HG03565 (cell line): ENCODE data around the gene ASPG.

Experiments
- ATAC-seq: cut with Tn5 transposase; IDR thresholded peaks from one replicate; pipeline ENCODE4 v1.9.1; 2021; ENCODE audit warnings: mild to moderate bottlenecking, moderate library complexity; ENCODE audit not compliant: unreplicated experiment

The ASPG gene

DNA sequence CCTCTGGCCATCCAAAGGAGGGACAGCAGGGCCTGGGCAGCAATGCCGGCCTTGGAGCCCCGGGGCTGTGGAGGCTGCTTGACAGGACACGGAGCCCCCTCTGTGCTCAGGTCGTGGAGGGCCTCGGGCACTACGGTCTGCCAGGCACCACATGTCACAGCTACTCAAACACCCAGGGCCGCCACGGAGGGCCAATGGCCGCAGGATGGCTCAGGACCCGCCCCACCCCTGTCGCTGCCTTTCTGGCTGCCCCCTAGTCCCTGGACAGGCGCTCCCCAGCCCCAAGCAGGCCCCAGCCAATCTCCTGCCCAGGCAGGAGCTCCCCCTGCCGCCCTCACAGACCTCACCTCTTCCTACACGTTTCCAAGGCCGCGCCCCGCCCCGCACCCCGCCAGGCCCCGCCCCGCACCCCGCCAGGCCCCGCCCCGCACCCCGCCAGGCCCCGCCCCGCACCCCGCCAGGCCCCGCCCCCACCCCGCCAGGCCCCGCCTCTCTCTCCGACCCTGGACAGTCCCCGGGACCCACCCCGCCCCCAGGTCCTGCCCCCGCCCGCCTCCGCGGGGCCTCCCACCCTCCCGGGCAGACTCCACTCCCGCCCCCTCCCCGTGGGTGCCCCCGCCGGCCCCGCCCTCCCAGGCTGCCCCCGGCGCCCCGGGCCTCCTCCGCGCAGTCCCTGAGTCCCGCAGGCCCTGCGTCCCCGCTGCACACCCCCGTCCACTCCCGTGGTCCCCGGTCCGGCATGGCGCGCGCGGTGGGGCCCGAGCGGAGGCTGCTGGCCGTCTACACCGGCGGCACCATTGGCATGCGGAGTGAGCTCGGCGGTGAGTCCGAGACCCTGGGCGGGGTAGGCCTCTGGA lies at the start of gene ASPG:
Gene ASPG (plus strand): TSS at position 669 of the 857 bp plus-strand sequence. CDS start 71 bp downstream, at position 740.
- no peak for ATAC-seq

DNA sequence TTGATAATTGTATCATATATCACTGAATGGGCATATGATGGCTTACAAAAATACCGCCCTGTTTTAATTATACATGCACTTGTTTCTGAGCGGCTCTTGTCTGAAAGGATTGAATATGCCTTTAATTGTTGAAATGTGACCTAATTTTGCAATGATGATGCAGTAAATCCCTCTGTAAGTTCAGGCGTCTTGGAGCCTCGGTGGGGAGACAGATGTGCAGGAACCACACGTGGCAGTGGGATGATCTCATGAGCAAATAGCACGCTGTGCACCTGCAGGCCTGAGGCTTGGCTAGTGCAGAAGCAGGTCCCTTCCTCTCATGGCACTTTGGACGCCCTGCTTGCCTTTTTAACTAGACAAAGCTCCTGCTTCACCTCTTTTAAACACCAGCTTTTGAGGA lies 49.3 kb upstream of the ASPG start:
- no peak for ATAC-seq

DNA sequence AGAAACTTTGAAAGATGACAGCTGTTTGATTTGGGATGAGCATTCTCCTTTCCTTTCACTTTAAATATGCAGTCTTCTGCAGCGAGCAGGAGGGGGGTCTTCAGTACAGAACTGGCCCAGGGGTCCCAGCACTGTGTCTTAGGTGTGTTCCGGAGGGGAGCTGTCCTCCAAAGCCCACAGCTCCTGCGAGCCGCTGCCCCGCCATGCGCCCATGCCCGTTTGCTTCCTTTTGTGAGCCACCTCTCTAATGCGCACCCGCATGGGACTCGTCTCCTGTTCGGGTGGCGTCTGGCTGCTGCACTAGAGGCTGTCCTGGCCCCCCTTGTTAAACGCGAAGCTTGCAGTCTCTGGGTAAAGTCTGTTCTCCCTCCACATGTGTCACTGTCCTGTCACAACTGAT lies 48.4 kb upstream of the ASPG start:
- ATAC-seq: no peak

DNA sequence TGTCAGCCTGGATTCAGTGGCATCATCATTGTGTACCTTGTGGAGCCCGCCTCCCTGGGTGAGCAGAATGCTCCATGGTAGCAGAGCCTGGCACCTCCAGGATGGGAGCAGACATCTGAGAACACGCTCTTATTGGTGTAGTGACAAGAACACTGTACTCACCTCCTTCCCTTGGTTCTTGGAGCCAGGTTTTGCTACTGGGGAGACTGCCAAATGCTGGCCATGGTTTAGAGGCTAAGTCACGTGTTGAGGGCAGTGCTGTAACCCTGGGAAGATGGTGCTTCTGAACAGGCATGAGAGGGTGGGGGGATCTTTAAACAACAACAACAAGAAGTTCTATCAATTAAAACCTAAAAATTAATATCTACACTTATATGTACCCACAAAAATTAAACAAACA lies 47.6 kb upstream of the ASPG start:
- no peak for ATAC-seq

DNA sequence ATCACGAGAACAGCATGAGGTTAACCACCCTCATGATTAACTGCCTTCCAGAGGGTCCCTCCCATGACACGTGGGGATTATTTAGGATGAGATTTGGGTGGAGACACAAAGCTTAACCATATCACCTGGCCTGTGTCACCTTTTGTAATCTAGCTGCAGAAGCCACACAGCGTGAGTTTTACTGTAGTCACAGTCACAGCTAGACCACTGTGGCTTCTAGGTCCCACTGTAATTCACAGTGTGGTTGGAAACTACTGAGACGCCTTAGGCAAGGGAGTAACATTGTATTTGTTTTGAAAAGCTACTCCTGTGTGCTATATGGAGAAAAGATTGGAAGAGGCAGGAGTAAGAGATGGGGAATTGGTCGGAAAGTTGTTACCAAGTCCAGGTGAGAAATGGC lies 46.3 kb upstream of the ASPG start:
- ATAC-seq: no peak

DNA sequence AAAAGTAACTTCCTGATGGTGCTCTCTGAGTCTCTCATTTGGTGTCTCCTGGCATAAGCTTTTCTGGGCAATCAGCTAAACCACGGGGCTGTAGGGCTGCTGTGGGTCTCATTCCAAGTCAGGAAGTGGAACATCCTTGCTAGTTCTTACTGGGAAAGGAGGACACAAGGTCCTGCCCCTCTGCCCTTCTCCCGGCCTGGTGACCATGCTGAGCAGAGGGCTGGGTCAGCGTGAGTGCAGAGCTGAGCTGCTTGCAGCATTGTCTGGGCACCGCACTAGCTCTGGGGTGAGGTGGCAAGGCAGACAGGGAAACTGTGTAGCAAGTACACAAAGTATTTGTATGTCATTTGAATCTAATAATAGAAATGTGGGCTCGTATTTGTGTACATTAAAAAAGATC lies 45.0 kb upstream of the ASPG start:
- ATAC-seq: no peak

DNA sequence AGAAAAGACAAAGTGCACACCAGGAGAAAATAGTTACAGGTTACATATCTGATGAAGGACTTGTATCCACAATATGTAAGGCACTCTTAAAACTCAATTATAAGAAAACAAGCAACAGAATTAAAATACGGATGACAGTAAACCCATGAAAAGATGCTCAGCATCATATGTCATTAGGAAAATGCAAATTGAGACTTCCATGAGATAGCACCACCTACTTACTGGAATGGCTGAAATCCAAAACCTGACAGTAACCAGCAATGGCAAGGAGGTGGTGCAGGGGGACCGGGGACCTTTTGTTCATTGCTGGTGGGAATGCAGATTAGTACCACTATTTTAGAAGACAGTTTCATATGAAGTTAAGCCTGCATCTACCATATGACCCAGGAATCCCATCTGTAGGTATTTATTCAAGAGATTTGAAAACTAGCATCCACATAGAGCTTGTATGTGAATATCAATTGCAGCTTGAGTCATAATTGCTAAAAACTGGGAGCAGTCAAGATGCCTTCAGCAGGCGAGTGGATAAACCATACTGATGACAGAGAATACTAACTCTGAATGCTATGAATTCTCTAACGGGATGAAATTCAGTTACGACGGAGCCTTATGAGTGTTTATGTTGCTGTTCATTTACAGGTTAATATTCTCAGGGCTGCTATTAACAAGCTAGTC lies 43.9 kb upstream of the ASPG start:
- ATAC-seq: no peak

DNA sequence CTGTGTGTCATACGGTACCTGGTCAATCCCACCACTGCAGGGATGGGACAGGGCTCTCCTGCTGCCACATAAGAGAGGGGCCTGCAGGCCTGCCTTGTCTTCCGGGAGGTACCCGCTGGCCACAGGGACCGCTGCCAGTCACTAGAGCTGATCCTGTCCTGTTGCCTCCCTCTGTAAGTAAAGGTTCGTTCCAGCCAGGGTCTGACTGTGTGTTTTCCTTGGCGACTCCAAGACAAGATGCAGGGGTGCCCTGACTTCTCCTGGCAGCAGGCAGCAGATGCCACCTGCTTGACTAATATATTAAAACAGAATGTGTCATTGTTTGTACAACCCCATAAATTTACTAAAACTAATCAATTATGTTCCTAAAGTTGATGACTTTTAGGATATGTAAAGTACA lies 41.5 kb upstream of the ASPG start:
- ATAC-seq: no peak

DNA sequence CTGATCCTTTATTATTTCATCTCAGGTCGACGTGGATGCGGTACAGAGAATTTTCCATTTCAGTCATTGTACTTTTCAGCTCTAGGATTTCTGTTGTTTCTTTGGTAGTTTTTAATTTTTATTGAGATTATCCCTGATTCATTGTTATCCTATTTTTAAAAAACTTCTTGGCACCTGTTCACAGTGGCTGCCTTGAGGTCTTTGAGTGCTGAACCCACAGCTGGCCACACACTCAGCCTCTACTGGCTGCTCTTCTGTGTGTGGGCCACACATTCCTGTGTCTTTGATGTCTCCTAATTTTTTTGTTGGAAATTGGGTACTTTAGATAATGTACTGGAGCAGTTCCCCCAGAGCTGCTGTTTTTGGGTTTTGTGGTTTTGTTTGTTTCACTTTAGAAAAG lies 37.7 kb upstream of the ASPG start:
- no peak for ATAC-seq

DNA sequence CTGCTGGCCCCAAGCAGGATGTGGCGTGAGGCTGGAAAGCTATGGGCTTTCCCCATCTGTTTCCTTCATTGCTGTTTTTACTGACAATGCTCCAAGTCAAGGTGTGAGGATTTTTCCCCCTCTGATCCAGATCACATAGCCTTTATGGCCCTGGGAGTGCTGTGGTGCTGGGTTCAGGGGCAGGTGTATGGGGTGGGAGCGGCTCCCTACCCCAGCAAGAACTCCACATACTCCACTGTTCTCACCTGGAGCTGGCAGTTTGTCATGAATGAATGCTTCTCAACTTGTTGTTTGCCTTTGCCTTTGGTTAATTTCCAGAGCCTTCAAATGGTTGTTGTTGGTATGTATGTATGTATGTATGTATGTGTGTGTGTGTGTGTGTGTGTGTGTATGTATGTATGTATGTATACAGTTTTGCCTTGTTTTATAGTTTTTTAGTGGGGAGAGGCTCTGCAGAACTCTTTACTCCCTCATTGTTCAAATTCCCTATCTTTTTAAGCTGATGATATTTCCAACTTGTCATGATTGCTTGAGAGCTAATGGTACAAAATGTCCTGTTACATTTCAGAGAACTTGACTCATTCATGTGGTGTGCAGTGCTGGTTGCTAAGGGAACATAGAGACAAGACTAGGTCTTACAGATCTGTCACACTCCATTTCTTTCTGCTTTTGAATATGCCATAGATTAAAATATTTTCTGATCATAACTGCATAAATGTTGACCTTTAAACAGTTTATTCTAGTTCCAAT lies 36.6 kb upstream of the ASPG start:
- ATAC-seq: no peak

DNA sequence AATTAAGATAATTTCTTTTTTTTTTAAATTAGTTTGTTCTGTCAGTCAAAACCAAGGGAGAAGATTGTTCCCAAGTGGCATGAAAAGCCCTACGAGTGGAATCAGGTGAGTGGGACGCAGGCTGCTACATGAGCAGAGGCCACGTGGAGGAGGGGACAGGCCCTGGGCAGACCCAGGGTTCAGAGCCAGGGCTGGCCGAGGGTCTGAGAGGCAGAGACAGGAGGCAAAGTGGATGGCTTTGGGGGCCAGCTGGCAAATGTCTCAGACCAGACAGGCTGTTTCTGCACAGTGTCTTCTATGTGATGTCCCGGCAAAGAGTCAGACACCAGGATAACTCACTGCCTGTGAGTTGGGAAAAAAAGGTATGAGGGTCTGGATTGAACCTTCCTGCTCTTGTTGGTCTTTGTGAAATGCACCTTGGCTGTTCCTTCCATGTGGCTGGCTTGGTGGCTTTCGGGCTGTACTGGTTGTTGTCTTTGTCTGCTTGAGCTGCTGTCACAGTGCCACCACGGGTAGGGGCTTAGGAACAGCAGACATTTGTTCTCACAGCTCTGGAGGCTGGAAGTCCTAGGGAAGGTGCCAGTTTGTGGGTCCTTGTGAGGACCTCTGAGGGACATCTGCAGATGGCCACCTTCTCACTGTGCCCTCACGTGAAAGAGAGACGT lies 35.8 kb upstream of the ASPG start:
- ATAC-seq: no peak

DNA sequence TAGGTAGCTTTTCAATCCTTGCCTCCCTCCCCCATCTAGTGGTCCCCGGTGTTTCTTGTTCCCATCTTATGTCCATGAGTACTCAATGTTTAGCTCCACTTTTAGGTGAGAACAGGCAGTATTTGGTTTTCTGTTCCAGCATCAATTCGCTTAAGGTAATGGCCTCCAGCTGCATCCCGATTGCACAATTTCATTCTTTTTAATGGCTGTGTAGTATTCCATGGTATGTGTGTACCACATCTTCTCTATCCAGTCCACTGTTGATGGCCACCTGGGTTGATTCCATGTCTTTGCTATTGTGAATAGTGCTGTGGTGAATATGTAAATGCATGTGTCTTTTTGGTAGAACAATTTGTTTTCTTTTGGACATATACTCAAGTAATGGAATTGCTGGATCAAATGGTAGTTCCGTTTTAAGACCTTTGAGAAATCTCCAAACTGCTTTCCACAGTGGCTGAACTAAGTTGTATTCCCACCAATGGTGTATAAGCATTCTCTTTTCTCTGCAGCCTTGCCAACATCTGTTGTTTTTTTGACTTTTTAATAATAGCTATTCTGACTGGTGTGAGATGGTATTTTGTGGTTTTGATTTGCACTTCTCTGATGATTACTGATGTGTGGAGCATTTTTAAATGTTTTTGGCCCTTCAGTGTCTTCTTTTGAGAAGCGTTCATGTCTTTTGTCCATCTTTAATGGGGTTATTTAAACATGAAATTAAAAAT lies 34.2 kb upstream of the ASPG start:
- no peak for ATAC-seq

DNA sequence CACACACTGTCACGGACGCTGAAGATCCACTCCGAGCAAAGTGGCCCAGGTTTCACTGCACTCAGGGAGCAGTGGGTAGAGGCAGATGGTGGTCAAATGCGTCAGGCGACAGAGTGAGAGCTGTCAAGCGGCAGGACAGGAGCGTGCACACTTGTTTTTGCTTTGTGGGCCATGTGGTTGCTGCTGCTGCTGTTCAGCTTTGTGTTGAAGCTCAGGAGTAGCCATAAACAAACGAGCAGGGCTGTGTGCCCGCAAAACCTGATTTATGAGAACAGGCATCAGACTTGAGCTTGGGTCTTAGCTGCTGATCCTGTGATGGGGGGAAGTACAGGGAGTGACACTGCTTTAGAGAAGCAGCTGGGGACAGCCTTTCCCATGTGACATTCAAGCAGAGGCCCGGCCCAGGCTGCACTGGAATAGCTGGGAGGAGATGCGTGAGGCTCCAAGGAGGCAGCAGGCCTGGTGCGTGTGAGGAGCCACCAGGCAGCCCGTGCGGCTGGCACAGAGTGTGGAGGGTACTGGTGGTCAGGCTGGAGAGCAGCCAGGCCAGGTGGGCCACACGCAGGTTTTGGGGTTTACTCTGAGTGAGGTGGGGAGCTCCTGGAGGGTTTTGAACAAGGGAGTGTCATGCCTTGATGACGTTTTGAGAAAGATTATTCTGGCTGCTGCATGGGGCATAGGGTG lies 31.1 kb upstream of the ASPG start:
- ATAC-seq: no peak

DNA sequence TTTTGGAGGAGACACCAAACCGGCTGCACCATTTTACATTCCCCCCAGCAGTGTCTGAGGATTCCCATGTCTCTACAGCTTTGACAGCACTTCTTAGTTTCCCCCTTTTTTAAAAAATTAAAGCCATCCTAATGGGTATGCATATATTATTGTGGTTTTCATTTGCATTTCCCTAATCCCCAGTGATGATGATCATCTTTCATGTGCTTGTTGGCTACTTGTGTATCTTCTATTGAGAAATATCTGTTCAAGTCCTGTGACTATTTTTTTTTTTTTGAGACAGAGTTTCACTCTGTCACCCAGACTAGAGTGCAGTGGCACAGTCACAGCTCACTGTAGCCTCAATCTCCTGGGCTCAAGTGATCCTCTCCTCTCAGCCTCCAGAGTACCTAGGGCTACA lies 23.2 kb upstream of the ASPG start:
- ATAC-seq: no peak

DNA sequence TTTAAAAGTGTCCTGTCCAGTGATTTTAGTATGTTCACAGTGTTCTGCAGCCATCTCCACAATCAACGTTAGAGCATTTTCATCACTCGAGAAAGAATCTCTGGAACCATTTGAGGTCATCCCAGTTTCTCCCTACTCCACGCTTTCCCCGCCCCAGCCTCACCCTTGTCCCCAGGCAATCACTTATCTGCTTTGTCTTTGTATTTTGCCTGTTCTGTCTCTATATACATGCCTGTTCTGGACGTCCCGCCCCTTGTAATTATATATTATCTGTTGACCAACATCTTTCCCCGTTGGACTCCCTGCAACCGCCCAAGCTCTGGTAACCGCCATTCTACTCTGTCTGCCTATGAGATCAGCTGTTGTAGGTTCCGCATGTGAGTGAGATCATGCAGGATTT lies 21.5 kb upstream of the ASPG start:
- no peak for ATAC-seq

DNA sequence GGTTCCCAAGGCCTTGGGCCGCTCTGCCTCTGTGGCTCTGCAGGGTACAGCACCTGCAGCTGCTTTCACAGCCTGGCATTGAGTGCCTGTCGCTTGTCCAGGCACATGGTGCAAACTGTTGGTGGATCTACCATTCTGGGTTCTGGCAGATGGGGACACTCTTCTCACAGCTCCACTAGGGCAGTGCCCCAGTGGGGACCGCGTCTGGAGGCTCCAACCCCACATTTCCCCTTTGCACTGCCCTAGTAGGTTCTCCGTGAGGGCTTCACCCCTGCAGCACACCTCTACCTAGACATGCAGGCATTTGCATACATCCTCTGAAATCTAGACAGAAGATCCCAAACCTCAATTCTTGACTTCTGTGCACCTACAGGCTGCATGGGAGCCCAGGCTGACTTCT lies 19.2 kb upstream of the ASPG start:
- no peak for ATAC-seq

DNA sequence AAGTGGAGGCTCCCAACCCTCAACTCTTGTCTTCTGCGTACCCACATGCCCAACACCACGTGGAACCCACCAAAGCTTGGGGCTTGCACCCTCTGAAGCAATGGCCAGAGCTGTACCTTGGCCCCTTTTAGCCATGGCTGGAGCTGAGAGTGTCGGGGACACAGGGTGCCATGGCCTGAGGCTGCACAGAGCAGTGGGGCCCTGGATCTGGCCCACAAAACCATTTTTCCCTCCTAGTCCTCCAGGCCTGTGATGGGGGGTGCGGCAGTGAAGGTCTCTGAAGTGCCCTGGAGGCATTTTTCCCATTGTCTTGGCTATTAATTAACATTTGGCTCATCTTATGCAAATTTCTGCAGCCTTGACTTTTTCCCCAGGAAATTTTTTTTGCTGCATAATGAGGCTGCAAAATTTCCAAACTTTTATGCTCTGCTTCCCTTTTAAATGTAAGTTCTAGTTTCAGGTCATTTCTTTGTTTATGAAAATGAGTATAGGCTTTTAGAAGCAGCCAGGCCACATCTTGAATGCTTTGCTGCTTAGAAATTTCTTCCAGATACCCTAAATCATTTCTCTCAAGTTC lies 18.7 kb upstream of the ASPG start:
- no peak for ATAC-seq

DNA sequence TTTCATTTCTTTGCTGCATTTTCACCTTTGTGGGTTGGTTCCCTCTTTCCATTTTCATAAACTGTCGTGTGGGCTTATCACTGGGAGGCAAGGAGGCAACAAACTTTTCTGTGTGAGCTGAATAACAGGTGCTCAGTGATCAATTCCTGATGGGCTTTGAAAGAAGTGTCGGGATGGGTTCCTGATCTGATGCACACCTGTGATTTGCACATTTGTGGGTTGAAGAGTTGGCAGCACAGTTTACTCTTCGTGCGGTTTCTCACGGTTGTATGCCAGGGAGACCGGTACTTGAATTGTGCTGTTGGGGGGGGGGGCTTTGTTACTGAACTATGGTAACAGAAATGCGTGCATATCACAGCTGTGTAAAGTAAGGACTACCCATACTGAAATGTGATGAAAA lies 16.0 kb upstream of the ASPG start:
- ATAC-seq: no peak

DNA sequence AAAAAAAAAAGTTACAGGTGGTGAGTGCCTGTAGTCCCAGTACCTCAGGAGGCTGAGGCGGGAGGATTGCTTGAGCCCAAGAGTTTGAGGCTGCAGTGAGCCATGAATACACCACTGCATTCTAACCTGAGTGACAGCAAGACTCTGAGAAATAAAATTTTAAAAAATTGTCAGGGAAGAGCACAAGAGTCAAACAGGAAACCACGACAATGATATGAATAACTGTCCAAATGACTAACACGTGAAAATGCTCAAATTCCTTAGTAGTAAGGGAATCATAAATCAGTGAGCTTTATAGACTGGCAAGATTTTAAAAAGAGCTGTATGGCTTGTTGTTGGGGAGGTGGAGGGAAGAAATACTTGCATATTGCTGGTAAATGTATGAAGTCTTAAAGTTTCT lies 12.9 kb upstream of the ASPG start:
- ATAC-seq: no peak

DNA sequence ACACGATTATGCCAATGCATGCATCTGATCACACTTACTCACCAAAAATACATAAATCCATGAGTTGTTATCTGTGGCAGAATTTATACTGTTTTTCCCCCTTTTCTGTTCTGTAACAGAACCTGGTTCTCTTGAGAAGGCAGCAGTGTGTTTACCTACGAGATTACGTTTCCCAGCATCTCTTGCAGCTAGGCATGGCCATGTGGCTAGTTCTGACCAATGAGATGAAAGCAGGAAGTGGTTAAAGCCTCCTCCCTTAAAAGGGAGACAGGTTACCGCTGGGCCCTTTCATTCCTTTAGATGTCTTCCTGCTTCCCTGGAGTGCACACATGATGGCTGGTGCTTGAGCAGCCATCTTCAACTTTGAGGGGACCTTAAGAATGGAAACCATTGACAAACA lies 11.7 kb upstream of the ASPG start:
- no peak for ATAC-seq
